HEK293 (cell line): ENCODE results near the gene SMIM7.
A peak's percentile ranks its signal among the peaks of the same experiment; 100 is the strongest.

ENCODE experiments used
- CTCF ChIA-PET: fragments of 350-600 bp; formaldehyde crosslinking; extraction: SDS; loops from one replicate; lab custom pipeline; 2021; ENCODE audit warnings: antibody characterized with exemption; lab: Yijun Ruan, JAX
- POLR2A ChIA-PET: fragments of 300-600 bp; formaldehyde crosslinking; extraction: SDS; loops from one replicate; lab custom pipeline; 2020; ENCODE audit warnings: antibody characterized with exemption, inconsistent platforms; lab: Yijun Ruan, JAX
- H3K27ac ChIP-seq: fragments of 200-500 bp; sonication (Bioruptor generic); 2 replicates; pipeline ENCODE4 v1.5.1; 2014; ENCODE audit warnings: low read depth, low read length, control low read depth, inconsistent platforms; ENCODE audit errors: extremely low read depth
- H3K36me3 ChIP-seq, 2 experiments: fragments of 200-500 bp in 1 of 2; sonication (Bioruptor generic) in 1 of 2; 1 replicate in 1 of 2; 2 replicates in 1 of 2; pipeline ENCODE4 v1.5.1; 2014 to 2017; ENCODE audit warnings: inconsistent platforms in 2 of 2, low read length in 2 of 2; ENCODE audit not compliant: control insufficient read depth in 2 of 2, insufficient read depth in 1 of 2
- H3K4me1 ChIP-seq: fragments of 200-500 bp; sonication (Bioruptor generic); 2 replicates; pipeline ENCODE4 v1.5.1; 2014; ENCODE audit warnings: mild to moderate bottlenecking, low read length, inconsistent platforms; ENCODE audit not compliant: control insufficient read depth, insufficient read depth
- H3K4me3 ChIP-seq: 2 replicates; pipeline ENCODE4 v1.5.1; 2011; ENCODE audit warnings: low read depth, mild to moderate bottlenecking, control low read depth, low read length, moderate library complexity
- H3K9me3 ChIP-seq: fragments of 200-500 bp; sonication (Bioruptor generic); 2 replicates; pipeline ENCODE4 v1.5.1; 2014; ENCODE audit warnings: low read depth, low read length, inconsistent platforms; ENCODE audit not compliant: control insufficient read depth, insufficient read depth
- GLIS2 ChIP-seq: fragments of 450-650 bp; formaldehyde crosslinking; IDR thresholded peaks from 2 replicates; pipeline ENCODE4 v1.5.1; 2016; ENCODE audit warnings: missing biosample characterization, missing genetic modification characterization
- KLF10 ChIP-seq: fragments of 450-650 bp; IDR thresholded peaks from 2 replicates; pipeline ENCODE4 v1.5.1; 2018; ENCODE audit warnings: missing biosample characterization, mild to moderate bottlenecking, missing genetic modification characterization
- MEIS1 ChIP-seq: sonication (generic); formaldehyde crosslinking; IDR thresholded peaks from 2 replicates; pipeline ENCODE4 v1.8.1; 2022; ENCODE audit warnings: missing genetic modification reagents, mild to moderate bottlenecking, borderline replicate concordance
- SP2 ChIP-seq: fragments of 450-650 bp; formaldehyde crosslinking; IDR thresholded peaks from 2 replicates; pipeline ENCODE4 v1.5.1; 2016; ENCODE audit warnings: missing biosample characterization, missing genetic modification characterization
- YY1 ChIP-seq: fragments of 450-650 bp; formaldehyde crosslinking; IDR thresholded peaks from 2 replicates; pipeline ENCODE4 v1.5.1; 2018; ENCODE audit warnings: missing biosample characterization, missing genetic modification characterization
- ZBTB17 ChIP-seq: fragments of 450-650 bp; formaldehyde crosslinking; IDR thresholded peaks from 2 replicates; pipeline ENCODE4 v1.5.1; 2016; ENCODE audit warnings: missing biosample characterization, missing genetic modification characterization
- ZBTB48 ChIP-seq: fragments of 450-650 bp; formaldehyde crosslinking; IDR thresholded peaks from 2 replicates; pipeline ENCODE4 v1.5.1; 2016; ENCODE audit warnings: missing biosample characterization, missing genetic modification characterization
- ZFHX2 ChIP-seq: fragments of 450-650 bp; formaldehyde crosslinking; conservative IDR thresholded peaks from 2 replicates; pipeline ENCODE4 v1.5.1; 2016; ENCODE audit warnings: missing biosample characterization, missing genetic modification characterization
- ZNF112 ChIP-seq: fragments of 450-650 bp; formaldehyde crosslinking; IDR thresholded peaks from 2 replicates; pipeline ENCODE4 v1.5.0; 2017; ENCODE audit warnings: missing biosample characterization, missing genetic modification characterization
- ZNF138 ChIP-seq: fragments of 450-650 bp; formaldehyde crosslinking; IDR thresholded peaks from 2 replicates; pipeline ENCODE4 v1.5.1; 2016; ENCODE audit warnings: missing biosample characterization, missing genetic modification characterization, borderline replicate concordance
- ZNF155 ChIP-seq: fragments of 450-650 bp; formaldehyde crosslinking; IDR thresholded peaks from 2 replicates; pipeline ENCODE4 v1.5.1; 2016; ENCODE audit warnings: missing biosample characterization, missing genetic modification characterization
- ZNF24 ChIP-seq: fragments of 450-650 bp; formaldehyde crosslinking; IDR thresholded peaks from 2 replicates; pipeline ENCODE4 v1.5.1; 2016; ENCODE audit warnings: missing biosample characterization, missing genetic modification characterization
- ZNF266 ChIP-seq: fragments of 450-650 bp; formaldehyde crosslinking; IDR thresholded peaks from 2 replicates; pipeline ENCODE4 v1.5.1; 2016; ENCODE audit warnings: missing biosample characterization, missing genetic modification characterization, low read depth
- ZNF311 ChIP-seq: fragments of 450-650 bp; formaldehyde crosslinking; IDR thresholded peaks from 2 replicates; pipeline ENCODE4 v1.5.1; 2017; ENCODE audit warnings: missing biosample characterization, missing genetic modification characterization, borderline replicate concordance
- ZNF501 ChIP-seq: fragments of 450-650 bp; formaldehyde crosslinking; IDR thresholded peaks from 2 replicates; pipeline ENCODE4 v1.5.1; 2016; ENCODE audit warnings: missing biosample characterization, missing genetic modification characterization
- ZNF585B ChIP-seq: fragments of 450-650 bp; formaldehyde crosslinking; IDR thresholded peaks from 2 replicates; pipeline ENCODE4 v1.5.1; 2016; ENCODE audit warnings: missing biosample characterization, missing genetic modification characterization
- ZNF600 ChIP-seq: fragments of 450-650 bp; formaldehyde crosslinking; IDR thresholded peaks from 2 replicates; pipeline ENCODE4 v1.5.1; 2016; ENCODE audit warnings: missing biosample characterization, missing genetic modification characterization
- ZNF707 ChIP-seq: fragments of 450-650 bp; formaldehyde crosslinking; IDR thresholded peaks from 2 replicates; pipeline ENCODE4 v1.5.1; 2016; ENCODE audit warnings: missing biosample characterization, missing genetic modification characterization
- ZNF792 ChIP-seq: fragments of 450-650 bp; formaldehyde crosslinking; IDR thresholded peaks from 2 replicates; pipeline ENCODE4 v1.5.1; 2016; ENCODE audit warnings: missing biosample characterization, missing genetic modification characterization
- ZSCAN30 ChIP-seq: fragments of 450-650 bp; IDR thresholded peaks from 2 replicates; pipeline ENCODE4 v1.5.1; 2018; ENCODE audit warnings: missing biosample characterization, mild to moderate bottlenecking, missing genetic modification characterization, moderate library complexity
- TF ChIP-seq, protein P1 (sequence below): fragments of 450-650 bp; formaldehyde crosslinking; IDR thresholded peaks from 2 replicates; pipeline ENCODE4 v1.5.1; 2016; ENCODE audit warnings: missing biosample characterization, missing genetic modification characterization
- TF ChIP-seq, protein P2 (sequence below): fragments of 450-650 bp; formaldehyde crosslinking; IDR thresholded peaks from 2 replicates; pipeline ENCODE4 v1.5.1; 2017; ENCODE audit warnings: missing biosample characterization, missing genetic modification characterization
- TF ChIP-seq, protein P3 (sequence below): fragments of 450-650 bp; formaldehyde crosslinking; IDR thresholded peaks from 2 replicates; pipeline ENCODE4 v1.5.1; 2016; ENCODE audit warnings: missing biosample characterization, missing genetic modification characterization
- TF ChIP-seq, protein P4 (sequence below): fragments of 450-650 bp; formaldehyde crosslinking; IDR thresholded peaks from 2 replicates; pipeline ENCODE4 v1.5.1; 2016; ENCODE audit warnings: missing biosample characterization, missing genetic modification characterization, borderline replicate concordance

SMIM7 gene

DNA sequence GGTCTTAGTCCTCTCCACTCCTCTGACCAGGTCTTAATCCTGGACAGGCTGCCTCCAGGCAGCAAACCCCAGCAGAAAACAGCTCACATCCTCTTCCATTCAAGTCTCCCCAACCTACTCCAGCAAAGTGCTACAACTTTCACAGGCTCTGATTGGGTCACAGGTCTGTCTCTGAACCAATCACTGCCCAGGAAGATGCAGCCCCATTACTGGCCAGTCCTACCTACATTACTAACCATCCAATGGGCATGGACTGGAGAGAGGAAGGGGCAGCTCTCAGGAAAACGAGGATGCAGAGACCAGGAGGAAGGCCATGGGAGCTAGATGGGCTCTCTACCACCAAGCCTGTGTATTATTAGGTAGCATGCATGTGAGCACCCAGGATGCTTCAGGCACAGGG is 44.1 kb downstream of the SMIM7 start:
- no peaks in the 10 kb centered on the region; the same call in 1 of the 2 replicates for H3K4me1 ChIP-seq
- ChIA-PET CTCF (interaction anchor here (0.7 kb wide), 1 partner anchor 84 kb away, joined by 4 read pairs; no protein-coding TSS in a partner anchor), POLR2A (interaction anchor here (0.5 to 1.5 kb wide), 4 partner anchors 12 to 77 kb away, joined by 4 to 8 read pairs (median 5); partner anchors contain the start of gene MED26)
- H3K4me3 ChIP-seq: no peak overlapping the region
- H3K27ac ChIP-seq: no peak overlapping the region
- TF ChIP-seq, protein P1, sequence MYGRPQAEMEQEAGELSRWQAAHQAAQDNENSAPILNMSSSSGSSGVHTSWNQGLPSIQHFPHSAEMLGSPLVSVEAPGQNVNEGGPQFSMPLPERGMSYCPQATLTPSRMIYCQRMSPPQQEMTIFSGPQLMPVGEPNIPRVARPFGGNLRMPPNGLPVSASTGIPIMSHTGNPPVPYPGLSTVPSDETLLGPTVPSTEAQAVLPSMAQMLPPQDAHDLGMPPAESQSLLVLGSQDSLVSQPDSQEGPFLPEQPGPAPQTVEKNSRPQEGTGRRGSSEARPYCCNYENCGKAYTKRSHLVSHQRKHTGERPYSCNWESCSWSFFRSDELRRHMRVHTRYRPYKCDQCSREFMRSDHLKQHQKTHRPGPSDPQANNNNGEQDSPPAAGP (tag by site-specific recombination): no peak
- TF ChIP-seq SP2 (tag by site-specific recombination) (peak; percentile 62), ZFHX2 (tag by site-specific recombination) (no peak), ZBTB17 (peak; percentile 24; the same call in 1 of the 2 replicates)
- TF ChIP-seq, protein P2, sequence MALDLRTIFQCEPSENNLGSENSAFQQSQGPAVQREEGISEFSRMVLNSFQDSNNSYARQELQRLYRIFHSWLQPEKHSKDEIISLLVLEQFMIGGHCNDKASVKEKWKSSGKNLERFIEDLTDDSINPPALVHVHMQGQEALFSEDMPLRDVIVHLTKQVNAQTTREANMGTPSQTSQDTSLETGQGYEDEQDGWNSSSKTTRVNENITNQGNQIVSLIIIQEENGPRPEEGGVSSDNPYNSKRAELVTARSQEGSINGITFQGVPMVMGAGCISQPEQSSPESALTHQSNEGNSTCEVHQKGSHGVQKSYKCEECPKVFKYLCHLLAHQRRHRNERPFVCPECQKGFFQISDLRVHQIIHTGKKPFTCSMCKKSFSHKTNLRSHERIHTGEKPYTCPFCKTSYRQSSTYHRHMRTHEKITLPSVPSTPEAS (tag by site-specific recombination): no peak
- H3K36me3 ChIP-seq: no peaks in the 10 kb centered on the region
- H3K9me3 ChIP-seq: no peaks in the 10 kb centered on the region

DNA sequence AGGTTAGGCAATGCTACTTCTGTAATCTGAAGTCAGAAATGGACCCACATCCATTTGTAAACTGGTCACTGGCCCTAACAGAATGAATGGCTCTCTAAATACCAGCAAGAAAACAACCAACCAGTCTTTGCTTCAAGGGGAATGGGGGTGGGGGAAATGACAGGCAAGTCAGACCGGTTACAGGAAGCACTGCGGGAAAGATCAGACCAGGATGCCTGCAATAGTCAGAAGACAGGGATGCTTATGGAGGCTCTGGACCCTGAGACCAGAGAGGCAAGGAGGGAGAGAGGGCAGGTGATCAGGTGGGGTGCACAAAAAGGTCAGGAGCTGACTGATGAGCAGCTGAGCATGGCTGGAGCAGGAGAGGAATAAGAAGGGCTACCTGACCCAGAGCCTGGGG is 45.0 kb downstream of the SMIM7 start:
- Histone ChIP-seq H3K4me1 (peaks cover 2% of the 10 kb centered on the region; the same call in 1 of the 2 replicates), H3K4me3 (no peak overlapping the region), H3K9me3 (no peaks in the 10 kb centered on the region), H3K27ac (no peak overlapping the region), H3K36me3 (no peaks in the 10 kb centered on the region)
- ChIA-PET POLR2A (interaction anchor here (1.5 kb wide), 1 partner anchor 14 kb away, joined by 4 read pairs; no protein-coding TSS in a partner anchor), CTCF (interaction anchor here (0.7 kb wide), 1 partner anchor 42 kb away, joined by 4 read pairs; no protein-coding TSS in a partner anchor)
- no peak for TF ChIP-seq YY1 (tag by site-specific recombination)
- TF ChIP-seq ZNF138 (tag by site-specific recombination): no peak
- no peak for TF ChIP-seq ZNF707

DNA sequence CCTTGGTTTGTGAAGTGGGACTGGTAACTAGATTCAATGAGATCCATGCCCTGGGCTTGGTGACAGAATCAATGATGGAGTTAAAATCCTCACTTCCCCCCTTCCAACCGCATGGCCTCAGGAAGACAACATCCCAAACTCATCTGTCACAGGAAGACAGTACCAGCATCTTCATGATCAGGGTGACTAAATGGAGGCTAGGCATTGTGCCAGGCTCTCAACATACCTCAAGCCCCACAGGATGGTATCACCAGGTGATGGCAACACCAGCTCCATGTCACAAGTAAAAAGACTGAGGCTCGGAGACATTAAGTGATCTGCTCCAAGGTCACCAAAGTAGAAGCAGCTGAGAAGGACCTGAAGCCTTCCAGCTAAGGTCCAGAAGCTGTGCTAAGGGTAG is 46.1 kb downstream of the SMIM7 start:
- Histone ChIP-seq H3K36me3 (no peaks in the 10 kb centered on the region), H3K9me3 (no peaks in the 10 kb centered on the region), H3K27ac (no peak overlapping the region), H3K4me1 (peaks cover 13% of the 10 kb centered on the region), H3K4me3 (no peak overlapping the region)
- ChIA-PET CTCF (no interaction called here), POLR2A (no interaction called here)
- TF ChIP-seq, protein P3, sequence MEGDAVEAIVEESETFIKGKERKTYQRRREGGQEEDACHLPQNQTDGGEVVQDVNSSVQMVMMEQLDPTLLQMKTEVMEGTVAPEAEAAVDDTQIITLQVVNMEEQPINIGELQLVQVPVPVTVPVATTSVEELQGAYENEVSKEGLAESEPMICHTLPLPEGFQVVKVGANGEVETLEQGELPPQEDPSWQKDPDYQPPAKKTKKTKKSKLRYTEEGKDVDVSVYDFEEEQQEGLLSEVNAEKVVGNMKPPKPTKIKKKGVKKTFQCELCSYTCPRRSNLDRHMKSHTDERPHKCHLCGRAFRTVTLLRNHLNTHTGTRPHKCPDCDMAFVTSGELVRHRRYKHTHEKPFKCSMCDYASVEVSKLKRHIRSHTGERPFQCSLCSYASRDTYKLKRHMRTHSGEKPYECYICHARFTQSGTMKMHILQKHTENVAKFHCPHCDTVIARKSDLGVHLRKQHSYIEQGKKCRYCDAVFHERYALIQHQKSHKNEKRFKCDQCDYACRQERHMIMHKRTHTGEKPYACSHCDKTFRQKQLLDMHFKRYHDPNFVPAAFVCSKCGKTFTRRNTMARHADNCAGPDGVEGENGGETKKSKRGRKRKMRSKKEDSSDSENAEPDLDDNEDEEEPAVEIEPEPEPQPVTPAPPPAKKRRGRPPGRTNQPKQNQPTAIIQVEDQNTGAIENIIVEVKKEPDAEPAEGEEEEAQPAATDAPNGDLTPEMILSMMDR: no peak
- no peak for TF ChIP-seq GLIS2 (tag by site-specific recombination)
- no peak for TF ChIP-seq ZNF155 (tag by site-specific recombination)
- no peak for TF ChIP-seq ZNF600 (tag by site-specific recombination)
- no peak for TF ChIP-seq ZNF311 (tag by site-specific recombination)
- TF ChIP-seq ZNF24: no peak
- TF ChIP-seq, protein P2 (tag by site-specific recombination): no peak
- no peak for TF ChIP-seq ZNF266
- no peak for TF ChIP-seq ZNF585B (tag by site-specific recombination)
- no peak for TF ChIP-seq ZNF112 (tag by site-specific recombination)
- TF ChIP-seq, protein P4, sequence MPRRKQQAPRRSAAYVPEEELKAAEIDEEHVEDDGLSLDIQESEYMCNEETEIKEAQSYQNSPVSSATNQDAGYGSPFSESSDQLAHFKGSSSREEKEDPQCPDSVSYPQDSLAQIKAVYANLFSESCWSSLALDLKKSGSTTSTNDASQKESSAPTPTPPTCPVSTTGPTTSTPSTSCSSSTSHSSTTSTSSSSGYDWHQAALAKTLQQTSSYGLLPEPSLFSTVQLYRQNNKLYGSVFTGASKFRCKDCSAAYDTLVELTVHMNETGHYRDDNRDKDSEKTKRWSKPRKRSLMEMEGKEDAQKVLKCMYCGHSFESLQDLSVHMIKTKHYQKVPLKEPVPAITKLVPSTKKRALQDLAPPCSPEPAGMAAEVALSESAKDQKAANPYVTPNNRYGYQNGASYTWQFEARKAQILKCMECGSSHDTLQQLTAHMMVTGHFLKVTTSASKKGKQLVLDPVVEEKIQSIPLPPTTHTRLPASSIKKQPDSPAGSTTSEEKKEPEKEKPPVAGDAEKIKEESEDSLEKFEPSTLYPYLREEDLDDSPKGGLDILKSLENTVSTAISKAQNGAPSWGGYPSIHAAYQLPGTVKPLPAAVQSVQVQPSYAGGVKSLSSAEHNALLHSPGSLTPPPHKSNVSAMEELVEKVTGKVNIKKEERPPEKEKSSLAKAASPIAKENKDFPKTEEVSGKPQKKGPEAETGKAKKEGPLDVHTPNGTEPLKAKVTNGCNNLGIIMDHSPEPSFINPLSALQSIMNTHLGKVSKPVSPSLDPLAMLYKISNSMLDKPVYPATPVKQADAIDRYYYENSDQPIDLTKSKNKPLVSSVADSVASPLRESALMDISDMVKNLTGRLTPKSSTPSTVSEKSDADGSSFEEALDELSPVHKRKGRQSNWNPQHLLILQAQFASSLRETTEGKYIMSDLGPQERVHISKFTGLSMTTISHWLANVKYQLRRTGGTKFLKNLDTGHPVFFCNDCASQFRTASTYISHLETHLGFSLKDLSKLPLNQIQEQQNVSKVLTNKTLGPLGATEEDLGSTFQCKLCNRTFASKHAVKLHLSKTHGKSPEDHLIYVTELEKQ (tag by site-specific recombination): no peak
- no peak for TF ChIP-seq ZBTB48
- no peak for TF ChIP-seq KLF10 (tag by site-specific recombination)
- no peak for TF ChIP-seq MEIS1 (CRISPR knock-in tag)
- no peak for TF ChIP-seq ZSCAN30
- TF ChIP-seq ZNF792 (tag by site-specific recombination): no peak
- no peak for TF ChIP-seq ZNF501 (tag by site-specific recombination)
